Thymus (tissue), 11 donors: ENCODE results near the gene EPHB2. TPM values are rescaled to one million over a fixed set of nuclear protein-coding genes. Genes with fewer than 3 reads are reported as not detected.

Experiments
- DNase-seq, 9 donors: peaks; one replicate each; pipeline ENCODE4 v3.0.0-alpha.2; 2013; ENCODE audit warnings: low spot score in 9 of 9, low read depth in 6 of 9, missing footprints in 1 of 9
- H3K27ac ChIP-seq, 2 donors: one replicate each; pipeline ENCODE4 v1.5.1; 2013; ENCODE audit warnings: control low read depth in 1 of 2, low read depth in 1 of 2, low read length in 1 of 2, mild to moderate bottlenecking in 1 of 2, moderate library complexity in 1 of 2
- H3K27me3 ChIP-seq, 2 donors: one replicate each; pipeline ENCODE4 v1.5.1; 2013; ENCODE audit warnings: low read length in 1 of 2; ENCODE audit not compliant: control insufficient read depth in 2 of 2, insufficient read depth in 1 of 2
- H3K36me3 ChIP-seq, 2 donors: one replicate each; pipeline ENCODE4 v1.5.1; 2013; ENCODE audit warnings: low read length in 1 of 2, mild to moderate bottlenecking in 1 of 2, moderate library complexity in 1 of 2; ENCODE audit not compliant: control insufficient read depth in 2 of 2, insufficient read depth in 2 of 2
- H3K4me1 ChIP-seq, 2 donors: one replicate each; pipeline ENCODE4 v1.5.1; 2013; ENCODE audit warnings: low read length in 2 of 2; ENCODE audit not compliant: control insufficient read depth in 2 of 2, insufficient read depth in 2 of 2
- H3K4me3 ChIP-seq, 2 donors: one replicate each; pipeline ENCODE4 v1.5.1; 2013; ENCODE audit warnings: low read length in 2 of 2, control low read depth in 1 of 2, mild to moderate bottlenecking in 1 of 2
- H3K9me3 ChIP-seq, 2 donors: one replicate each; pipeline ENCODE4 v1.5.1; 2013; ENCODE audit warnings: low read length in 1 of 2, mild to moderate bottlenecking in 1 of 2; ENCODE audit not compliant: control insufficient read depth in 2 of 2, insufficient read depth in 1 of 2
- WGBS: extraction: QIAGEN DNeasy Blood & Tissue Kit; methylation state at CpG from one replicate; pipeline ENCODE4 v1.1.7; 2013; 5-methylcytosine and 5-hydroxymethylcytosine counted together
- polyA plus RNA-seq: library from polyadenylated mRNA; stranded (reverse); fragments of 200-250 nt; gene quantifications from one replicate; pipeline ENCODE4 v1.2.3, GENCODE V29; 2013
- total RNA-seq: library from RNA; stranded (reverse); fragments of 120-200 nt; gene quantifications from one replicate; pipeline ENCODE4 v1.2.4, GENCODE V29; 2013
- donor health status: healthy.

The EPHB2 gene
- total and polyA plus RNA-seq, 2 donors, result 1.6 to 2.6 TPM

DNA sequence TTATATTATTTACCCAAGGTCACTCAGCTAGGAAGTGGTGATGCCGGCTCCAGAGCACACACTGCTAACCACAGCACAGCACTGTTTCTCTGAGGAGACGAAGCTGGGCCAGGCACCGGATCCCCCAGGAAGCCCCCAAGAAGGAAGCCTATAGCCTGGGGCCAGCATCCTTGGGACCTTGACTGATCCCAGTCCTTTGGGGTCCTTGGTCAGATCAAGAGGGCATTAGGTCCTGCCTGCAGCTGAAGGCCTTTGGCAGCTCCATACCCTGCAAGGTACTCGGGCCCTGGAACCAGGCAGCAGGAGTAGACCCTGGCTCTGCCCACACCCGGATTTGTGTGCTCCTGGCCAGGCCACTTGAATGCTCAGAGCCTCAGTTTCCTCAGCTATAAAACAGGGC lies 134.0 kb downstream of the EPHB2 start:
- no peaks in the 10 kb centered on the region for H3K9me3 ChIP-seq
- H3K27ac ChIP-seq, result no peak overlapping the region
- no peaks in the 10 kb centered on the region for H3K27me3 ChIP-seq
- no peak overlapping the region for H3K4me3 ChIP-seq
- H3K36me3 ChIP-seq, result no peaks in the 10 kb centered on the region
- 95% methylated on average over 5 of the region's 5 CpGs for WGBS
- DNase-seq, result no peak
- H3K4me1 ChIP-seq, result no peaks in the 10 kb centered on the region

DNA sequence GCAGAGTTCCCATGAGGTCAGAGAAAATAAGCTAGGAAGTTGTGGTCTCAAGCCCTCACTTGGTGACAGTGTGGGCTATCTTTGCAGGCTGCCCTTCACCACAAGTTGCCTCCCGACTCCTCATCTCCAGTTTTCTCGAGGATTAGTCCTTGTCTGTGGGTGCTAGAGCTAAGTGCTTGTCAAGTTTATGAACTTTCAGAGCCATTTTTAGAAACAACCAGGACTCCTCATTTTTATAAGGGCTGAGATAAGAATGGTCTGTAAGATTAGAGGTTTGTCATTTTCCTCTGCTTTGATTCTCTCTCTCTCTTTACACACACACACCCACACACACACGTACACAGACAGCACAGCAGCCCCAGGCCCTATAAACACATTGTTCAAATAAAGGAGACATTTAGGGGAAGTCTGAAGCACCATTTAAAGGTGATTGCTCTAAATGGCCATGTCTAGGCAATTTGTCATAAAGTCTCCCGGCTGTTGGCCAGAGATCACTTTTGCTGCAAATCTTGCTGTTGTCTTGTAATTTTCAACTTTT lies 134.8 kb downstream of the EPHB2 start:
- WGBS, result 67% methylated on average over 4 of the region's 4 CpGs
- no peak overlapping the region for H3K27ac ChIP-seq
- H3K27me3 ChIP-seq, result no peaks in the 10 kb centered on the region
- DNase-seq, result no peak
- no peak overlapping the region for H3K4me3 ChIP-seq
- H3K4me1 ChIP-seq, result no peaks in the 10 kb centered on the region
- H3K9me3 ChIP-seq, result no peaks in the 10 kb centered on the region
- no peaks in the 10 kb centered on the region for H3K36me3 ChIP-seq

DNA sequence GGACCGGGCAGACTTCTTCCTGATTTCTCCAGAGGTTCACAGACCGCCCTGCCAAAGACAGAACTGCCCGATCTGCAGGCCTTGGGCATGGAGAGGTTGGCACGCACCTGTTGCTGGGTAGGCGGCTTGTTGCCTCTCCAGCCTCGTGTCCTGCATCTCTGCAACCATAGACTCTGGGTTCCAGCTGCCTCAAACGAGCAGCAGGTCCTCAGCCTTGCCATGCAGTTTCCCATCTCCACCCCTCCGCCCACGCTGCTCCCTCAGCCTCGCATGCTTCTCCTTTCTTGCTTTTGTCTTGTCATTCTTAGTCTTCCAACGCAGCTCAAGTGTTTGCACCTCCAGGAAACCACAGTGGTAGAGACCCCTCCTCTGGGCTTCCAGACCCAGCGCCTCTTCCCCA lies 135.8 kb downstream of the EPHB2 start:
- Histone ChIP-seq H3K4me3 (no peak overlapping the region), H3K27me3 (no peaks in the 10 kb centered on the region), H3K9me3 (no peaks in the 10 kb centered on the region), H3K27ac (no peak overlapping the region), H3K4me1 (no peaks in the 10 kb centered on the region), H3K36me3 (no peaks in the 10 kb centered on the region)
- no peak for DNase-seq
- 21% methylated on average over 12 of the region's 12 CpGs for WGBS

DNA sequence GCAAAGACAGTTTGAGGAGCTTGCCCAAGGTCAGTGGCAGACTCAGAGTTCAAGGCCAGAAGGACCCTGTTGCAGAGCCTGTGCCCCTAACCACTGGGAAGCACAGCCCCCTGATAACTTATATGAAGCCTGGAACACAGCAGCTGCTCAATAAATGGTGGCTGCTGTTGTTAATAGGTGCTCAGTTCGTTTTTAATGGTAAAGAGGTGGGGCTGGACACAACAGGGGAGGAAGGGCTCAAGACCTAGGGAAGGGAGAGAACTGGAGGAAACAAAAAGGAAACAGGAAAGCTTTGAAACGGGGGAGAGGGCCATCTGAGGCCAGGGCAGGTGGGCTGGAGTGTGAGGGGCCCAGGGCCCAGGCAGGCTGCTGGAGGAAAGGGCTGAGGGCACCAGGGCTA lies 136.6 kb downstream of the EPHB2 start:
- H3K27ac ChIP-seq, result no peak overlapping the region
- no peak for DNase-seq
- no peaks in the 10 kb centered on the region for H3K27me3 ChIP-seq
- no peak overlapping the region for H3K4me3 ChIP-seq
- no peaks in the 10 kb centered on the region for H3K9me3 ChIP-seq
- no peaks in the 10 kb centered on the region for H3K4me1 ChIP-seq
- H3K36me3 ChIP-seq, result no peaks in the 10 kb centered on the region
- WGBS, result 69% methylated on average over 2 of the region's 2 CpGs

DNA sequence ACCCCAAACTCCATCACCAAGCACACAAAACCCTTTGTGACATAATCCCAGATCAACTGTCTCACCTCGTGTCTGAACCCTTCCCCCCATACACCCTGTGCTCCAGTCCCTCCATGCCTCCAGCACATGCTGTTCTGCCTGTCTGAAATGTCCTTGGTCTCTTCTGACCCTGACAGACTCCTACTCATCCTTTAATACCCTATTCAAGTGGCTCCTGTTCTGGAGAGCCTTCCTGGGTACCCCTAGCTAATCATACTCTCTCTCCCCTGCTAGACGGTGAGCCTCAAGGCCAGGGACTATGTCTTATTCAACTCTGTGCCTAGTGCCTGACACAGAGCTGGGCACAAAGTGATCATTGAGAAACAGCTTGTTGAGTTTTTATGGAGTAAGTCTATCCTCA lies 137.1 kb downstream of the EPHB2 start:
- H3K27me3 ChIP-seq, result no peaks in the 10 kb centered on the region
- no peak overlapping the region for H3K27ac ChIP-seq
- DNase-seq, result no peak
- H3K4me3 ChIP-seq, result no peak overlapping the region
- H3K4me1 ChIP-seq, result no peaks in the 10 kb centered on the region
- no peaks in the 10 kb centered on the region for H3K9me3 ChIP-seq
- WGBS, result 96% methylated on average over 2 of the region's 2 CpGs
- H3K36me3 ChIP-seq, result no peaks in the 10 kb centered on the region

GRCh38 chr1:22848405-22848804 lies 137.8 kb downstream of the EPHB2 start:
- DNase-seq, result no peak
- no peak overlapping the region for H3K27ac ChIP-seq
- no peaks in the 10 kb centered on the region for H3K27me3 ChIP-seq
- no peak overlapping the region for H3K4me3 ChIP-seq
- H3K36me3 ChIP-seq, result no peaks in the 10 kb centered on the region
- H3K4me1 ChIP-seq, result no peaks in the 10 kb centered on the region
- WGBS, result 34% methylated on average over 2 of the region's 2 CpGs
- no peaks in the 10 kb centered on the region for H3K9me3 ChIP-seq

DNA sequence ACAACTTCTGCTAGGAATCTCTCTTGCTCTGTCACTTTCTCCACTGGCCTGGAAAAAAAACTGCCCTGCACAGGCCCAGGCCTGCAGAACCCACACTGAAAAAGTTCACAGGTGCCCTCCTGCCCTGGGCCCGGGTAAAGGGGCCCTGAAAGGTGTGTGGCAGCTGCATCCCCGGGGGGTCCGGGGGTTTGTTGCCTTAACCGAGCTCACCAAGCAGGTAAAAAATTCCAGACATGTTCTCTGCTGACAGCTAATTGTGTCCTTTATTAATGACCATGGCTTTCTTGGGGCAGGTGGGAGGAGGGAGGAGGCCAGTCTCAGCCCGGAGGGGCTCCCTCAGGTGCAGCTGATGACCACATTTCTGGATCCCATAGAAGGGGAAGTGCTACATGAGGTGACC lies 139.1 kb downstream of the EPHB2 start:
- no peak for DNase-seq
- no peaks in the 10 kb centered on the region for H3K36me3 ChIP-seq
- H3K27me3 ChIP-seq, result no peaks in the 10 kb centered on the region
- H3K9me3 ChIP-seq, result no peaks in the 10 kb centered on the region
- H3K4me3 ChIP-seq, result no peak overlapping the region
- WGBS, result 71% methylated on average over 5 of the region's 5 CpGs
- no peak overlapping the region for H3K27ac ChIP-seq
- no peaks in the 10 kb centered on the region for H3K4me1 ChIP-seq

DNA sequence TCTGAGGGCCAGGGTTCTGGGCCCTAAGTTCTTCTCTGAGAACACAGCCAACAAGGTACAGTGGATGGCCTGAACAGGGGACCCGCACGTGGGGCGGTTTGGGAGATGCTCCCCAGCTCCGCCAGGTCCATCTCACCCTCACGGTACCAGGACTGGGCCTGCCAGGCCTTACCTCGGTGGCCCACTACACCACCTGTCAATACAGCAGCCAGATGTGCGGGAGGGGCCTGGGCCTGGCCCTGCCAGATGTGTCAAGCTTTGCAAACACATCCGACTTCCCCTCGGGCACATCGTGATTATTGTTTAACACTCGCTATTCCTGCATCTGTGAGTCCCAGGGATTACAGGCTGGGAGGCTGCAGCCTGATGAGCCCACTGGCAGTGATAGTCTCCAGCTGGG lies 139.6 kb downstream of the EPHB2 start:
- 80% methylated on average over 11 of the region's 11 CpGs for WGBS
- Histone ChIP-seq H3K36me3 (no peaks in the 10 kb centered on the region), H3K9me3 (no peaks in the 10 kb centered on the region), H3K4me1 (no peaks in the 10 kb centered on the region), H3K4me3 (no peak overlapping the region), H3K27ac (no peak overlapping the region), H3K27me3 (no peaks in the 10 kb centered on the region)
- DNase-seq, result no peak

GRCh38 chr1:22850681-22851080 lies 140.0 kb downstream of the EPHB2 start:
- H3K9me3 ChIP-seq, result no peaks in the 10 kb centered on the region

DNA sequence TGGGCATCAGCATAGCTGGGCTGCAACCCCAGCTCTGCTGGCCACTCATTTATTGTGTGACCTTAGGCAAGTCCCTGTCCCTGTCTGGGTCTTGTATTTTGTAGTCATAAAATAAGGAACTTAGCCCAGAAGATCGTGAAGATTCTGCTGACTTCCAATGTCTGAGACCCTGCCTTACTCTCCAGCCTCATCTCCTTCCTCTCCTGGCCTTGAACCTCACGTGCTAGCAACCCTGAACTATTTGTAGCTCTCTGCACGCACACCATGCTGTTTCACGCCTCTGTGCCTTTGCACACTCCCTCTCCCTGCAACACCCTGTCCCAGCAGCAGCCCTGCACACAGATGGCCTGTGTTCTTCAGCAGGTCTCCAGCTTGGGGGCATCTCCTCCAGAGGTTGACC lies 140.9 kb downstream of the EPHB2 start:
- Histone ChIP-seq H3K4me1 (no peaks in the 10 kb centered on the region), H3K4me3 (no peak overlapping the region), H3K27ac (no peak overlapping the region), H3K36me3 (no peaks in the 10 kb centered on the region), H3K27me3 (no peaks in the 10 kb centered on the region), H3K9me3 (no peaks in the 10 kb centered on the region)
- 68% methylated on average over 4 of the region's 4 CpGs for WGBS
- no peak for DNase-seq

More at GRCh38 chr1:22850681-22851080, 140.0 kb downstream of the EPHB2 start:
- Histone ChIP-seq H3K27ac (no peak overlapping the region), H3K27me3 (no peaks in the 10 kb centered on the region), H3K4me3 (no peak overlapping the region), H3K4me1 (no peaks in the 10 kb centered on the region), H3K36me3 (no peaks in the 10 kb centered on the region)
- no peak for DNase-seq
- WGBS, result 93% methylated on average over 6 of the region's 6 CpGs
